ENCODE measurements around the gene PARP12.

The PARP12 gene

DNA sequence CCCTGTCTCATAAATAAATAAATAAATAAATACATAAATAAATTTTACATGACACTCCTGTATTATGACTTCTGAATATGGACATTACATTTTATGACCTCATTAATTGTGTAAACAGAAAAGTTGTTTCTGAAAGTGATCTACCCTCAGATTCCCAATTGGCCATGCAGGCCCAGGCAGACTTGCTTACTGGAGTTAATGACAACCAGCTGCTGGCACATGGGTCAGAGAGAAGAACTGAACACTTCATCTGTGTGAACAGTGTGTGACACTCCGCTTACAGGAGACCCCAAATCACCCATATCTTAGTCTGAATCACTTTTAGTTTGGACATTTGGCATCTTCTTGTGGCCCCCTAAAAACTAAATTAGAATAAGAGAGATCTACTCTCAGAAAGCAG lies 31.4 kb downstream of the PARP12 start:
- no peak overlapping the region for H3K27ac Mint-ChIP-seq
- H3K27me3 Mint-ChIP-seq (ENCODE audit: low read depth) = peaks cover 8% of the 10 kb centered on the region
- H3K4me3 Mint-ChIP-seq = no peak overlapping the region
- no peaks in the 10 kb centered on the region for H3K36me3 Mint-ChIP-seq (ENCODE audit: low read depth)
- no peaks in the 10 kb centered on the region for H3K4me1 Mint-ChIP-seq
- H3K9me3 Mint-ChIP-seq = no peaks in the 10 kb centered on the region
- TF ChIP-seq, protein P1, sequence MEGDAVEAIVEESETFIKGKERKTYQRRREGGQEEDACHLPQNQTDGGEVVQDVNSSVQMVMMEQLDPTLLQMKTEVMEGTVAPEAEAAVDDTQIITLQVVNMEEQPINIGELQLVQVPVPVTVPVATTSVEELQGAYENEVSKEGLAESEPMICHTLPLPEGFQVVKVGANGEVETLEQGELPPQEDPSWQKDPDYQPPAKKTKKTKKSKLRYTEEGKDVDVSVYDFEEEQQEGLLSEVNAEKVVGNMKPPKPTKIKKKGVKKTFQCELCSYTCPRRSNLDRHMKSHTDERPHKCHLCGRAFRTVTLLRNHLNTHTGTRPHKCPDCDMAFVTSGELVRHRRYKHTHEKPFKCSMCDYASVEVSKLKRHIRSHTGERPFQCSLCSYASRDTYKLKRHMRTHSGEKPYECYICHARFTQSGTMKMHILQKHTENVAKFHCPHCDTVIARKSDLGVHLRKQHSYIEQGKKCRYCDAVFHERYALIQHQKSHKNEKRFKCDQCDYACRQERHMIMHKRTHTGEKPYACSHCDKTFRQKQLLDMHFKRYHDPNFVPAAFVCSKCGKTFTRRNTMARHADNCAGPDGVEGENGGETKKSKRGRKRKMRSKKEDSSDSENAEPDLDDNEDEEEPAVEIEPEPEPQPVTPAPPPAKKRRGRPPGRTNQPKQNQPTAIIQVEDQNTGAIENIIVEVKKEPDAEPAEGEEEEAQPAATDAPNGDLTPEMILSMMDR (IDR thresholded peaks at IDR 0.05; ENCODE audit: unreplicated experiment in 3 of 3) = no peak

DNA sequence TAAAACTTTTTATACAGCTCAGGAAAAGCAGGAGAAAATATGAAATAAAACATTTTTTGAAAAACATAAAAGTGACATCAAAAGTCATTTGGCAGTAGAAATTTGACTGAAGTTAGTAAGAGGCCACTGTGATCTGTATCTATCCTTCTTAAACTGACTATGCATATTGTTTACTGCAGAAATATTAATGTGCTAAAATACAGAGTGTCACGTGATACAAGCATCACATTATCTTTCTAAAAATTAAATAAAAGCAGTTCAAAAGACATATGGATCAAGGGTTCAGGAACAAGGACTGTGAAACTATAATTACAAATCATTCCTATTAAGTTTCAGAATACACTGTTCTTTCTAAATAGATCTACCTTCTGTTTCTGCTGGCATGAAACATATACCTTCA lies 33.7 kb downstream of the PARP12 start:
- Mint-ChIP-seq H3K9me3 (no peaks in the 10 kb centered on the region), H3K4me3 (no peak overlapping the region), H3K27me3 (ENCODE audit: low read depth) (peaks cover 12% of the 10 kb centered on the region), H3K4me1 (no peaks in the 10 kb centered on the region), H3K36me3 (ENCODE audit: low read depth) (no peaks in the 10 kb centered on the region), H3K27ac (no peak overlapping the region)
- TF ChIP-seq, protein P1 (IDR thresholded peaks at IDR 0.05; ENCODE audit: unreplicated experiment in 3 of 3) = no peak

GRCh38 chr7:140028311-140028710 lies 34.4 kb downstream of the PARP12 start:
- H3K36me3 Mint-ChIP-seq (ENCODE audit: low read depth) = no peaks in the 10 kb centered on the region
- no peaks in the 10 kb centered on the region for H3K4me1 Mint-ChIP-seq
- no peak overlapping the region for H3K4me3 Mint-ChIP-seq
- TF ChIP-seq, protein P1 (IDR thresholded peaks at IDR 0.05; ENCODE audit: unreplicated experiment in 3 of 3) = no peak
- H3K9me3 Mint-ChIP-seq = no peaks in the 10 kb centered on the region
- no peak overlapping the region for H3K27ac Mint-ChIP-seq
- H3K27me3 Mint-ChIP-seq (ENCODE audit: low read depth) = peaks cover 12% of the 10 kb centered on the region

DNA sequence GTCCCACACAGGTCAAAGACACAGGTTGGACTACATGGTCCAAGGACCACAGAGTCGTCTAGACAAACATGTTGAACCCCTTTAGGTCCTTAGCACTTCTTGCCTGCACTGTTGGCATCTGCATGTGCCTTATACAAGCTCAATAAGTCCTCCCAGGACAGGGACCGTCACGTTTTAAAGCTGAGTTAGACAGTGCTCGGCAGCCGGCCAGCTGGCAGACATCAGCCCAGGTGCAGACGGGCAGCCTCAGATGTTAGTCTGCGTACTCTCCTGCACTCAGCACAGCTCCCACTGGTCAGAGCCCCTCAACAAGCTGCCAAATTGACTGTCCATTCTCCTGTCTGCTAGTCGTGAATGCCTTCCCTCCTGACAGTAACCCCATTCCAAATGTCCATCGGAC lies 34.9 kb downstream of the PARP12 start:
- TF ChIP-seq, protein P1 (IDR thresholded peaks at IDR 0.05; ENCODE audit: unreplicated experiment in 3 of 3) = no peak
- Mint-ChIP-seq H3K27ac (no peak overlapping the region), H3K9me3 (no peaks in the 10 kb centered on the region), H3K36me3 (ENCODE audit: low read depth) (no peaks in the 10 kb centered on the region), H3K4me1 (no peaks in the 10 kb centered on the region), H3K4me3 (no peak overlapping the region), H3K27me3 (ENCODE audit: low read depth) (peaks cover 12% of the 10 kb centered on the region)

DNA sequence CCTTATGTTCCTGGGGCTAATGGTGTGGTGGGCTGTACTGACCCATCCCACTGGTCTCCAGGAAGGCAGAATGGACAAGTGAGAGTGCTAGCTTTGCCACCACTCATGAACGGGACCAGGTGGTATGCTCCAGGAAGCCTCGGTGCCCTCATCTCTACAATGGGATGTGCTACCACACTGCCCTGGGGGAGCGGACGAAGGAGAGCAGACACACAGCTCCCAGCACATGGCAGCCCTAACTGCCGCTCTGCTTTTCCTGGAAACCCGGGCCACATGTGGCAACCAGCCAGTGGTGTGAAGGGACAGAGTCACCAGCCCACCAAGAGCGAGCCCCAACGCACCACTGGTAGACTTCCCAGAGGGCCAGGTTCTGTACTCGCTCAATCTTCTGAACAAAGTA lies 35.8 kb downstream of the PARP12 start:
- Mint-ChIP-seq H3K4me3 (no peak overlapping the region), H3K27me3 (ENCODE audit: low read depth) (peaks cover 12% of the 10 kb centered on the region), H3K36me3 (ENCODE audit: low read depth) (no peaks in the 10 kb centered on the region), H3K4me1 (no peaks in the 10 kb centered on the region), H3K9me3 (no peaks in the 10 kb centered on the region), H3K27ac (no peak overlapping the region)
- TF ChIP-seq, protein P1 (IDR thresholded peaks at IDR 0.05; ENCODE audit: unreplicated experiment in 3 of 3) = no peak

- Mint-ChIP-seq H3K27ac (no peak overlapping the region), H3K9me3 (no peaks in the 10 kb centered on the region), H3K27me3 (ENCODE audit: low read depth) (peaks cover 12% of the 10 kb centered on the region), H3K4me3 (no peak overlapping the region), H3K36me3 (ENCODE audit: low read depth) (no peaks in the 10 kb centered on the region), H3K4me1 (no peaks in the 10 kb centered on the region)
- TF ChIP-seq, protein P1 (IDR thresholded peaks at IDR 0.05; ENCODE audit: unreplicated experiment in 3 of 3) = no peak
These were observed 36.8 kb downstream of the PARP12 start for GRCh38 chr7:140025814-140026433.
